Renal cortical epithelial cell (primary cell): Measurements from ENCODE around the gene DMRT1. TPM values are rescaled to one million over a fixed set of nuclear protein-coding genes. Genes with fewer than 3 reads are reported as not detected.

ENCODE experiments used
- DNase-seq: peaks from one replicate; pipeline ENCODE4 v3.0.0-alpha.2; 2011; ENCODE audit warnings: low read depth
- total RNA-seq: library from RNA; depleted of rRNA; stranded (reverse); fragments of >200 nt; gene quantifications from 2 replicates; pipeline ENCODE4 v1.2.3, GENCODE V29; 2014

The DMRT1 gene
- total RNA-seq, 1 donor from 2014 or later: not detected

DNA sequence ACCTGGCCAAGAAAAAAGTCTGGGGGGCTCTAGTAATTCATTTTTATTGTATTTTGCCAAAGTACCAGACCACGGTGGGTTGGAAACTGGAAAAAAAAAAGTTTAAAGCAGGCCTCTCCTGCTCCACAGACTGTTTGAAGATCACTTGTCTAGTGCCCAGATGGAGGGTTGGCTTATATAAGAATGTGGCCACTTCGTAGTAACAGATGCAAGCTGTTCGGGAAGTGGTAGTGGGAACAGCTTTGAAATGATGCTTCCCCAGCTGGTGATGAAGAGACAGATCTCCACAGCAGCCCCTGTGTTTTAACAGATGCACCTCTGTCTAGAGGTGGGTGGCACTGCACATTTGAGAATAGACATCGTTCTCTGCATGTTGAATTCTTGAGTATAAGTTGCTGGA is 80.7 kb downstream of the DMRT1 start:
- no peak for DNase-seq

DNA sequence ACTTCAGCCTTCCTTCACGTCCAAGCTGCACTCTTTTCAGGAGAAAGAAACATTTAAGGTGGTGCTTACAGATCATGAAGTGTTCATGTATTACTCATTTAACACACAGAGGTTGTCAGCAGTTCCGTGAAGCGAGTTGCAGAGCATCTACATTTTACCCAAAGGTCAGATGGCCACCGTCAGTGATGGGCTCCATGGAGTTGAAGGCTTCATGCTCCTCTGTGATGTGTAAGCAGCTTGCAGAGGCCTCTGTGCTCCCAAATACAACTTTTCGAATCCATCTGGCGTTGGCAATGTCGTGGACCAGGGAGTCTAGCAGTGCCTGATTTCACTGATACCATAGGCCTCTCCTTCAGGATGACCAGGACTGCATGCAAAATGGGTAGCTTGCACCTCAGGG is 81.2 kb downstream of the DMRT1 start:
- DNase-seq: no peak

GRCh38 chr9:926976-927375 is 85.5 kb downstream of the DMRT1 start:
- DNase-seq: no peak

DNA sequence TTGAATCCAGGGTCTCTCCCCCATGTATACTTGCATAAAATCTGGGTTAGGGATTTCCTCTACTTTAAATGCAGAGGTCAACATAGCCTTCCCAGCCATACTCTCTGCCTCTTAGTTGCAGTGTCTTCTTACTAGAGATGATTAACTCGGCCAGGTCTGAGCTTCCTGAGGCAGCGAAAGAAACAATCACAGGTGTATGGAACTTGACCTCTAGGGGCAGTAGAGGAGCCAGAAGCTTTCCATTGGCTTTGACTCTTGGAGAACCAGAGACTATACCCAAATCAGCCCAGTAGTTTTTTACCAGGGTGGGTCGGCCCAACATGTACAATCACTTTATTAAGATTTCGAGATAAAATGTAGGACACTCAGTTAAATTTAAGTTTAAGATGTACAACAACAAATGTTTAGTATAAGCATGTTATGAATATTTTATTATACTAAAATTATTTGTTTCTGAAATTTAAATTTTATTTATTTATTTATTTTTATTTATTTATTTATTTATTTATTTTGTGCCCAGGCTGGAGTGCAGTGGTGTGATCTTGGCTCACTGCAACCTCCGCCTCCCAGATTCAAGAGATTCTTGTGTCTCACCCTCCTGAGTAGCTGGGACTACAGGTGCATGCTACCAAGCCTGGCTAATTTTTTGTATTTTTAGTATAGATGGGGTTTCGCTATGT is 87.0 kb downstream of the DMRT1 start:
- peak; percentile 37 for DNase-seq

- no peak for DNase-seq
Observed at GRCh38 chr9:929719-930118, 88.2 kb downstream of the DMRT1 start.

DNA sequence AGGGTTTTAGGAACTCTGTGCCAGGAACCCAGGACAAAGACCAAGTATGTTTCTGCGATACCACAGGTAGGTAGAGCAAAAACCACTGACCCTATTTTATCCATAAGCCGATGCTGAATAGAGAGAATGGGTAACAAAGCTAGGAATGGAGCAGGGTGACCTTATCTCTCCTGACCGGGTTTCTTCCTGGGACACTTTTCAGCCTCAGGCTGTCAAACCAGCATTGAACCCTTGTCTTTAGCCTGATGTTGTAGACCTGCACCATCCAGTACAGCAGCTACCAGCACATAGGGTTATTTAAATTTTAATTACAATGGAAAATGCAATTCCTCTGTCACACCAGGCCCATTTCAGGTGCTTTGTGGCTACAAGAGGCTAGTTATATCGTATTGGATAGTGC is 91.9 kb downstream of the DMRT1 start:
- DNase-seq: no peak

GRCh38 chr9:935348-935965 is 94.0 kb downstream of the DMRT1 start:
- DNase-seq: peak; percentile 42

DNA sequence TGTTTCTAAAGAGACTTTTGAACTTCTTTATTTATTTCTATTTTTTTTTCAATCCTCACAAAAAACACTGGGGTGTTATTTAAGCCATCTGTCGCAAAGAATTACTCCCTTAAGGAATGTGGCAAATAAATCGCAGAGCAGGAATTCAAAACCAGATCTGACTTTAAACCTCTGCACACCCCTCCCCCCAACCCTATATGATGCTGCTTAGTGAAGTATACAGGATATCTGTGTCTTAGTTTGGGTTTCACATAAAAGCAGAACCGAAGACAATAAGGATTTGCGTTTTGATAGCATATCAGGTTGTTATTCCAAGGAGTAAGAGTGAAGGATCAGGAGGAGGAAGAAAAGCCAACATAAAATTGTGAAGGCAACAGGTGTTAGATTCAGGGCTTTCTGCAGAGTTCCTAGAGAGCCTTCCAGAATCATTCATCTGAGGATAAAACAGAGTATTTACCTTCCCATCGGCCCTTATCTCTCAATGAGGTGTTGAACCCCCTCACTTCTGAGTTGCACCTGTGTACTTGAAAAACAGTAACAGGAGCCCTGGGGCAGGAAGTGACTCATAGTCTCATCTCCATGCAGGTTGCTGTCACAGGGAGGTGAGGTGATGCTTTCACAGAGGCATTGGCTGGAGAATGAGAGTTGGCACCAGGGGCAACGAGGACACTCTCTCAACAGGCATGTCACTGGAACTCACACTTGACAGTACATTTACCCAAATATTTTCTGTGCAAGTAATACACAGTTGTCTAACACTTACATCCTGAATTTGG is 101.5 kb downstream of the DMRT1 start:
- no peak for DNase-seq

DNA sequence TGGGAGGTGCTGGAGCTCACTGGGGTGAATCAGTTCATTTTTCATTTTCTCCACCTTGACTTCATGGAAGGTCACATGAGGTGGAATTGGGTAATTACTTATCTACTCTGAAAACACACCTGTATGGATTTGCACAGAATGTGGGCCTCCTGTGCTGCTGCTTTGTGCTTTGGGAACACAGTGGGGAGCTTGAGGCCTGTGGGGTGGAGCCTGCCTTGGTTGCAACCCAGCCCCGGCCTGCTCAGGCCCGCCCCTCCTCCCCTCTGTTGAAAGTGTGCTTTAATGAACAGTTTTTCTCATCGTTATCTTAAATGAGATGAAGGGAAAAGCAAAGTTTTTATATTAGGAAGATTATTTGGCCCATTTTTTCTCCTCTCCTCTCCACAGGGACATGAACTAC is 106.5 kb downstream of the DMRT1 start:
- DNase-seq: no peak

GRCh38 chr9:948497-948896 is 107.0 kb downstream of the DMRT1 start:
- DNase-seq: no peak

DNA sequence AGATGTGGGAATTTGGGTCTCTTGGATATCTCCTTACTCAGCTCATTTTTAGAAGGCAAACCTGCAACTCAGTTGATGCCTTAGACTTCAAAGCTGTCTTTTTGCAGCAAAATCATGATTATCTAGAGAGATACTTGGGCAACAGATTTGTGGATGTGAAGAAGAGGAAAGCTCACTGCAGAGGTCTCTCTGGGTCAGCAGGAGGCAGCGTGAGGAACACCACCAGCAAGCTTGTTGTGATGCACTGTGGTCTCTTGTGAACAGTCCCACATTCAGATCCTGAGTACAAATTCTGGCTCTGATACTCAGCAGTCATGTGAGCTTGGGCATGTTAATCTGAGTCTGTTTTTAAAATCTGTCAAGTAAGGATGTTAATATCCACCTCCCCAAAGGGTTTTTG is 108.6 kb downstream of the DMRT1 start:
- DNase-seq: no peak

DNA sequence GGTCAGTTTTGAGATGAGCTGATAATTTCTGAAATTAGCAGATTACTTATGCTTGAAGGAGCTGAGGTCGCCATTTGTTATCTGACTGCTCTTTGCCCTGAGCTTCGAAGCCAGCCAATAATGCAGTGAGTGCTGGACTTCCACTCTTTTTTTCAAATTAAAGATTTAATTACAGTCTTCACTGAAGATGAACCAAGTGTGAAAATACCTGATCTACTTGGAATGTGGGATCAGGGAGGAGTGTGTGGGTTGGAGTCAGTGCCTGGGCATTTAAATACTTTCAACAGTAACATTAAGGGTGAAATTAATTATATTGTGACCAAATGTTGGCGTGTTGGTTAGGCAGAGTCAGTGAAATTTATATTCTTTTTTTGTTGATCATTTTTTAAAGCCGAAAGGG is 111.0 kb downstream of the DMRT1 start:
- no peak for DNase-seq

- DNase-seq: no peak
Observed at GRCh38 chr9:959105-959504, 117.6 kb downstream of the DMRT1 start.

DNA sequence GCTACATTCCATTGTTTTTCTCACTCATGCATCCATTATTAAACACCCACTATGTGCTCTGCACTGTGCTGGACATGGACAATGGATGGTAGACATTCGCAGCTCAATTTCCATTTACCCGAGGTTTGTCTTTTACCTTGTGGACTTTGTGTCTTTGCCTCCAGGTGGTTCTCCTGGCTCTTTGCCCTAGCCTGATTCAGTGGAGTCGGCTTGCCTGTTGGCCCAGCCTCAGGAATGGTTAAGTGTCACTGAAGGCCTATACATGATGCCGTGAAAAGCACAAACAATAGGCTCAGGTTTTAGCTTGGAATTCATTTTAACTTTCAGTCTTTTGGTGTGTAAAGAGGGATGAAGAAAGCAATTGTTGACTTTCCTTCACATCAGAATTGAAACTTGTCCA is 118.4 kb downstream of the DMRT1 start:
- DNase-seq: no peak

- DNase-seq: peak; percentile 2
Observed at GRCh38 chr9:962023-962422, 120.5 kb downstream of the DMRT1 start.

DNA sequence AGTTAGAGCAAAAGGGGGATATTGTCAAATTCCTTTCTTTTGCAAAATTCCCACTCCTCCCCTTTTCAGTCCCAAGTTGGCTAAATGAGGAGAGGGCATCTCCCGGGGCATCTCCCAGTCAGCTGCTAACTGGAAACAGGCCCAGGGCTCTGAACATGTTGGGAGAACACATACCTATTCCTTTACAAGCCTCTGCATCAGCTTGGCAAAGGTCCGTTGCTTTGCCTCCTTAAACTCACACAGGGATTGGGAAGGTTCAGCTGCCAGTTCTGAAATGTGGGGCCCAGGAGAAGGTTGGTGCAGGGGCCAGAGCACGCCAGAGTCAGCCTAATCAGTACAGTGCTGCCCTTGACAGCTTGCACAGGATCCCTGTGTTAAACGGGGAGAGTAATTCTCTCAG is 124.0 kb downstream of the DMRT1 start:
- no peak for DNase-seq

DNA sequence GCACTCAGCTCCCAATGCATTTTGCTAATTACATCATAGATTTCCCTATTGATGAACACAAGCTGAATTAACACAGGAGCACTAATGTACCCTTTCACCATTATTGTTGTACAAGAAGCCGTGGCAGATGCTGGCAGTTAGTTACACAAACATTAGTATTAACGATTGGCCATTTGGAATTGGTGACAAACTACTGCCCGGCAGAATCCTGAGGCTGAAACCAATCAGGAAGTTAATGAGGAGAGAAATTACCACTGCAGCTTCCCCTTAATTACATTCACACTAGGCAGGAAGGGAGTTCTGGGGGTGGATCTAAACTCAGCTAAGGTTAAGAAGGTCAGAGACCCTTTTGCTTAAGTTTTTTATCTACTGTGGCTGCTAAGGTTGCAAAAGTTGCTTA is 125.4 kb downstream of the DMRT1 start:
- no peak for DNase-seq

DNA sequence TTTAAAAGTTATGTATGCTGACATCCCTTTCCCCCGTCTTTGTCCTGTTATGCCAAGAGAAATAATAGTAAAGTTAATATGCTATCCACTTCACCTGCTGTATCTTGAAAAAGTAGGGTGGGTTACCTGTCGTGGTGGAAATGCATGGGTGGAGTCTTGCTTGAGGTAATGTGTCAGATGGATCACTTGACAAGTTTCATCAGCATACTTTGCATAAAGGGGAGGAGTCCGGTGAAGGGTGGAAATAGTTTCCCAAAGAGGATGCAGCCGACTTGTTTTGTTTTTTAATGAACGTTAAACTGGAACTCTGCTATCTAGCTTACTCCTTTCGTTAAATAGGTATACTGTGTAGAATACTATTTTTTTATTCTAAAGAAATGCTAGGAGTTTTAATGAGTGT is 125.9 kb downstream of the DMRT1 start:
- no peak for DNase-seq

GRCh38 chr9:967903-968641 is 126.6 kb downstream of the DMRT1 start:
- DNase-seq: no peak

DNA sequence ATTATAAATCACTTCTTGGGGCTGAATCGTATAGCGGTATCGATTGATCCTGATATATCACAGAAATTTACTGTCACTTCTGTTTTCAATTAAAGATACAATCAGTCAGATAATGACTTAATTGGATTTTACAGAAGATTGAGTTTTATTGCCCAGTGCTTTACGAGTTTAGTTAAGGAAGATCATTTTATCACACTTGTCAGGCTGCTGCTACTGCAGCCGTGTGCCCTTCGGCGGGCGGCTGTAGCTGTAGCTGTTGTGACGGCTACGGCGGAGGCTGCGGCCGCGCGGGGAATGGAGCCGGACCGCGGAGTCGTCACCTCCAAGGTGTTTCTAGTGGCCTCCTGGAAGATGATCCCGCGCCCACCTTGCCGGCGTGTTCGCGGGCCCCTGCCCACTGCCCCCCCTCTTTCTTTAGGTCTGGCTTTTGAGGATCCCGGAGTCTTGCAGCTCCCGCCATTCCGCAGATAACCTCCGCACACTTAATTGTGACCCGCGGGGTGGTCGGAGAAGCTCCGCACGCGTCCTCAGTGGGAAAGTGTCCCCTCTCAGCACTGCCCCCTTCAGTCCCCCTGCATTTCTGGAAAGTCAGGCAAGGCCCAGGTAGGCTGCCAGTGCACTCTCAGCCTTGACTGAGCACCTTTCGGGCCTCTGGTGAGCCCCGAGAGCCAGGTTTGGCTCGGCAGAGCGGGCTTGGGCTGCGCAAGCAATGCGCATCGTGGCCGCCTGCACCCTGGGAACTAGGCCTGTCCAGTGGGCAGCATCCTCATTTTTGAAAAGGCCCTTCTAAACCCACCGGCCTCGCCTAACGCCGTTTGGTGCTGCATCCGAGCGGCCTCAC is 128.0 kb downstream of the DMRT1 start:
- DNase-seq: no peak

DNA sequence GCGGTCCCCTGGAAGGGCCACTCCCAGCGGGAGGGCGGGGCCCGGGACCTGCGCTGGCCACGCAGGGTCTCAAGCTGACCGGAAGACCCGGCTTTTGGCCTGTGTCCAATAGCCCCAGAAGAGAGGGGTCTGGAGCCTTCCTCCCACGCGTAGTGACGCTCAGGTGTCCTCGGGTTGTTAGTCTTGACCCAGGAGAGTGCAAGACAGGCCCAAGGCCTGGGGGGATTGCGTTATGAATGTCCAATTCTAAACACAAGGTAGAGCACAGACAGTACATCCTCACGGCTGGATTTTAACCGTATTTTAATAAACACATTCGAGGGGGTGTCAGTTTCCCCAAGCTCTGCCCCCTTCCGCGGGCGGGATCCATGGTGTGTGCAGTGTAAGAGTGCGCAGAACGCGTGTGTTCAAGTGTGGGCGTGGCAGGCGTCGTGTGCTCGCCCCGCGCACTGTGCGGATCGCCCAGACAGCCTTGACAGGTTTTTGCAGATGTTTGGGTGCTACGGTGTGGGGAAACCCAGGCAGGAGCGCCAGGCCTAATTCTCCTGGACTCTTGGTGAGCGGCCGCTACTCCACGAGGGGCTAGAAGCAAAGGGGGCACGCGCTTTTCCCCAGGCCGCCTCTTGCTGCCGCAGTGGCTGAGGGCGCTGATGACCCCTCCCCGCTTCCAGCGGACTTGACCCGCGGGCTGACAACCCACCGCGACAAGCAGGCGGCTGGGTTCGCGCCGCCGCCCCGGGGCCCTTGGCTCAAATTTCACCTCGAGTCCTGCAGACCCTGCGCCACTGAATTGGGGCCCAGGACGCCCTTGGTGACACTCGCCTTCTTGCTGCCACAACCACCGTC is 128.9 kb downstream of the DMRT1 start:
- no peak for DNase-seq
